A549 (cell line): ENCODE measurements around the gene OR51L1. TPM values are rescaled to one million over a fixed set of nuclear protein-coding genes. Genes with fewer than 3 reads are reported as not detected.

Experiments used
- ATAC-seq, 2 experiments: fragments of 200-7000 bp in 1 of 2; fragments of >200 bp in 1 of 2; cut with Nextera tagmentation in 1 of 2; cut with Tn5 transposase in 1 of 2; 3 replicates each; pipeline versions ENCODE4 v1.8.0 to v1.9.1; 2018 to 2020; ENCODE audit warnings: mild to moderate bottlenecking in 1 of 2, moderate library complexity in 1 of 2
- CTCF ChIA-PET: fragments of 300-600 bp; sonication (Branson Sonifier 250); formaldehyde crosslinking; extraction: SDS; loops from one replicate; lab custom pipeline; 2021; ENCODE audit warnings: antibody characterized with exemption, inconsistent platforms; lab: Yijun Ruan, JAX
- POLR2A ChIA-PET: fragments of 350-600 bp; formaldehyde crosslinking; extraction: SDS; loops from one replicate; lab custom pipeline; 2021; ENCODE audit warnings: antibody characterized with exemption, inconsistent platforms; lab: Yijun Ruan, JAX
- DNase-seq, 2 experiments: peaks; one replicate each; pipeline versions ENCODE4 v3.0.0 to v3.0.0-alpha.2; 2011 to 2016; ENCODE audit warnings: low read depth in 1 of 2, low spot score in 1 of 2
- FAIRE-seq: peaks from 2 replicates; lab custom pipeline; 2011; peaks lifted over from hg19 to GRCh38; lab: Jason Lieb, UNC
- H3K27ac ChIP-seq, 2 experiments: fragments of >200 bp; sonication (Bioruptor Twin); formaldehyde crosslinking; 3 replicates each; pipeline ENCODE4 v1.5.1; 2016 to 2017
- H3K4me1 ChIP-seq: fragments of >200 bp; sonication (Bioruptor Twin); formaldehyde crosslinking; 3 replicates; pipeline ENCODE4 v1.6.1; 2016
- H3K4me2 ChIP-seq: fragments of >200 bp; sonication (Bioruptor Twin); formaldehyde crosslinking; 3 replicates; pipeline ENCODE4 v1.6.1; 2016
- H3K4me3 ChIP-seq: fragments of >200 bp; sonication (Bioruptor Twin); formaldehyde crosslinking; 3 replicates; pipeline ENCODE4 v1.5.1; 2016
- H3K9me3 ChIP-seq: fragments of >200 bp; sonication (Bioruptor Twin); formaldehyde crosslinking; 3 replicates; pipeline ENCODE4 v1.6.1; 2016
- ATOH8 ChIP-seq: fragments of 250-450 bp; sonication (Bioruptor Pico); IDR thresholded peaks from 2 replicates; pipeline ENCODE4 v1.5.0; 2020; ENCODE audit warnings: low read depth, mild to moderate bottlenecking, moderate library complexity
- BCL3 ChIP-seq: fragments of >200 bp; sonication (Bioruptor Twin); formaldehyde crosslinking; IDR thresholded peaks from 3 replicates; pipeline ENCODE4 v1.6.1; 2016
- BHLHE40 ChIP-seq: IDR thresholded peaks from 2 replicates; pipeline ENCODE4 v1.6.1; 2012; ENCODE audit warnings: low read depth, low read length, inconsistent platforms
- CTCF ChIP-seq: fragments of >200 bp; sonication (Bioruptor Twin); formaldehyde crosslinking; IDR thresholded peaks from 3 replicates; pipeline ENCODE4 v1.5.1; 2016
- EP300 ChIP-seq, 2 experiments: fragments of >200 bp; sonication (Bioruptor Twin); formaldehyde crosslinking; IDR thresholded peaks; 2 replicates in 1 of 2; 3 replicates in 1 of 2; pipeline ENCODE4 v1.6.1; 2016 to 2017
- ESRRA ChIP-seq: fragments of 150-350 bp; IDR thresholded peaks from 2 replicates; pipeline ENCODE4 v1.6.1; 2014; ENCODE audit warnings: mild to moderate bottlenecking, low read length, borderline replicate concordance
- FOSB ChIP-seq: fragments of 250-450 bp; sonication (Bioruptor Pico); IDR thresholded peaks from 2 replicates; pipeline ENCODE4 v1.5.0; 2020; ENCODE audit warnings: mild to moderate bottlenecking, moderate library complexity
- FOSL2 ChIP-seq, 2 experiments: fragments of 450-650 bp in 1 of 2; fragments of >200 bp in 1 of 2; sonication (Bioruptor Twin) in 1 of 2; formaldehyde crosslinking; IDR thresholded peaks; 2 replicates each; pipeline versions ENCODE4 v1.5.0 to v1.6.1; 2016 to 2020; ENCODE audit warnings: mild to moderate bottlenecking in 1 of 2, moderate library complexity in 1 of 2
- GATA3 ChIP-seq: IDR thresholded peaks from 2 replicates; pipeline ENCODE4 v1.6.1; 2012; ENCODE audit warnings: borderline replicate concordance
- HOXA7 ChIP-seq: fragments of 250-450 bp; sonication (Bioruptor Pico); IDR thresholded peaks from 2 replicates; pipeline ENCODE4 v1.5.0; 2020; ENCODE audit warnings: mild to moderate bottlenecking, moderate library complexity
- KDM1A ChIP-seq: fragments of 200-600 bp; sonication (generic); IDR thresholded peaks from 2 replicates; pipeline ENCODE4 v1.6.1; 2016; ENCODE audit warnings: low read depth, mild to moderate bottlenecking
- MAZ ChIP-seq: fragments of 150-350 bp; IDR thresholded peaks from 2 replicates; pipeline ENCODE4 v1.6.1; 2014; ENCODE audit warnings: antibody characterized with exemption, low read depth, low read length, borderline replicate concordance
- NR3C1 ChIP-seq: fragments of >200 bp; sonication (Bioruptor Twin); formaldehyde crosslinking; IDR thresholded peaks from 3 replicates; pipeline ENCODE4 v1.6.1; 2017
- PBX3 ChIP-seq: IDR thresholded peaks from 2 replicates; pipeline ENCODE4 v1.6.1; 2012
- POLR2A ChIP-seq: IDR thresholded peaks from 2 replicates; pipeline ENCODE4 v1.6.1; 2012; ENCODE audit warnings: mild to moderate bottlenecking, low read length
- RAD21 ChIP-seq, 2 experiments: fragments of >200 bp in 1 of 2; sonication (Bioruptor Twin) in 1 of 2; formaldehyde crosslinking in 1 of 2; IDR thresholded peaks in 1 of 2; conservative IDR thresholded peaks in 1 of 2; 2 replicates in 1 of 2; 3 replicates in 1 of 2; pipeline ENCODE4 v1.6.1; 2012 to 2018; ENCODE audit warnings: inconsistent platforms in 1 of 2
- REST ChIP-seq: fragments of 200-600 bp; sonication (generic); IDR thresholded peaks from 2 replicates; pipeline ENCODE4 v1.6.1; 2016; ENCODE audit warnings: antibody characterized with exemption, mild to moderate bottlenecking, moderate library complexity
- RNF2 ChIP-seq: fragments of 200-600 bp; sonication (generic); IDR thresholded peaks from 2 replicates; pipeline ENCODE4 v1.6.1; 2016; ENCODE audit warnings: low read depth, mild to moderate bottlenecking, antibody characterized with exemption, moderate library complexity, borderline replicate concordance
- SMC3 ChIP-seq: fragments of >200 bp; sonication (Bioruptor Twin); formaldehyde crosslinking; IDR thresholded peaks from 3 replicates; pipeline ENCODE4 v1.6.1; 2018; ENCODE audit warnings: inconsistent platforms
- WGBS: methylation state at CpG from one replicate; pipeline ENCODE4 v1.1.6; 2017; ENCODE audit errors: missing lambda C conversion rate; 5-methylcytosine and 5-hydroxymethylcytosine counted together
- polyA plus RNA-seq, 4 experiments: library from polyadenylated mRNA; depleted of rRNA in 3 of 4; stranded (reverse); fragments of >200 nt; fragmentation: RNase III in 1 of 4; extraction: RNeasy Plus Mini Kit Qiagen cat#74134 plus additional on column Dnase treatment in 1 of 4; gene quantifications; 2 replicates in 3 of 4; 3 replicates in 1 of 4; pipeline ENCODE4 v1.2.3, GENCODE V29; 2011 to 2017

Gene OR51L1
- polyA plus RNA-seq, 2 of the 4 experiments (the other 2 are of a cell fraction), result not detected

- ChIA-PET POLR2A (no interaction called here), CTCF (no interaction called here)
- ATAC-seq (no peak), DNase-seq (no peak), FAIRE-seq (no peak)
- no peaks in the 10 kb centered on the region for H3K4me1 ChIP-seq
- H3K27ac ChIP-seq, result no peak overlapping the region
- no peak overlapping the region for H3K4me3 ChIP-seq
- TF ChIP-seq HOXA7 (CRISPR knock-in tag) (no peak), POLR2A (no peak), REST (no peak), FOSL2 (IDR thresholded peaks at IDR 0.05) (no peak), FOSL2 (CRISPR knock-in tag; IDR thresholded peaks at IDR 0.05) (no peak), ESRRA (no peak), GATA3 (no peak), BHLHE40 (no peak), FOSB (CRISPR knock-in tag) (no peak), SMC3 (no peak), KDM1A (no peak)
- no peak overlapping the region for H3K4me2 ChIP-seq
- 29% methylated on average over 4 of the region's 4 CpGs for WGBS
- no peaks in the 10 kb centered on the region for H3K9me3 ChIP-seq
These were observed 37.3 kb upstream of the OR51L1 start for GRCh38 chr11:4957396-4957795.

- POLR2A ChIA-PET, result no interaction called here
- H3K4me2 ChIP-seq, result no peak overlapping the region
- WGBS, result 21% methylated on average over 3 of the region's 3 CpGs
- no peaks in the 10 kb centered on the region for H3K4me1 ChIP-seq
- CTCF ChIA-PET, result no interaction called here
- DNase-seq, result no peak
- no peak overlapping the region for H3K4me3 ChIP-seq
- no peak overlapping the region for H3K27ac ChIP-seq
- H3K9me3 ChIP-seq, result no peaks in the 10 kb centered on the region
- TF ChIP-seq FOSL2 (IDR thresholded peaks at IDR 0.05) (no peak), FOSL2 (CRISPR knock-in tag; IDR thresholded peaks at IDR 0.05) (peak; percentile 69), RAD21 (conservative IDR thresholded peaks at IDR 0.05 in 1 of 2, IDR thresholded peaks at IDR 0.05 in 1 of 2) (no peak)
- ATAC-seq, result no peak
- FAIRE-seq, result no peak
These were observed 33.8 kb upstream of the OR51L1 start for GRCh38 chr11:4960877-4961276.

- TF ChIP-seq BCL3, result no peak
- TF ChIP-seq, all 56 proteins: peak for 0
- CTCF ChIA-PET, result no interaction called here
- WGBS, result 0% methylated on average over 1 of the region's 1 CpG
These were observed 31.8 kb upstream of the OR51L1 start for GRCh38 chr11:4962816-4963215.

GRCh38 chr11:4975436-4975835, 19.2 kb upstream of the OR51L1 start:
- CTCF ChIA-PET, result no interaction called here
- Histone ChIP-seq H3K4me1 (no peaks in the 10 kb centered on the region), H3K27ac (no peak overlapping the region), H3K4me2 (no peak overlapping the region), H3K9me3 (no peaks in the 10 kb centered on the region), H3K4me3 (no peak overlapping the region)
- WGBS, result 17% methylated on average over 5 of the region's 5 CpGs
- FAIRE-seq (no peak), DNase-seq (no peak), ATAC-seq (no peak)
- POLR2A ChIA-PET, result no interaction called here
- TF ChIP-seq EP300 (IDR thresholded peaks at IDR 0.05), result no peak
- no peak for TF ChIP-seq ATOH8 (CRISPR knock-in tag)
- no peak for TF ChIP-seq NR3C1
- no peak for TF ChIP-seq RNF2
- no peak for TF ChIP-seq HOXA7 (CRISPR knock-in tag)
- TF ChIP-seq RAD21 (conservative IDR thresholded peaks at IDR 0.05 in 1 of 2, IDR thresholded peaks at IDR 0.05 in 1 of 2), result no peak
- TF ChIP-seq BCL3, result no peak
- no peak for TF ChIP-seq CTCF
- TF ChIP-seq MAZ, result no peak
- TF ChIP-seq PBX3, result no peak

More at GRCh38 chr11:4962816-4963215, 31.8 kb upstream of the OR51L1 start:
- H3K9me3 ChIP-seq, result no peaks in the 10 kb centered on the region
- POLR2A ChIA-PET, result no interaction called here
- no peaks in the 10 kb centered on the region for H3K4me1 ChIP-seq
- no peak overlapping the region for H3K4me2 ChIP-seq
- DNase-seq (no peak), FAIRE-seq (no peak), ATAC-seq (no peak)
- H3K4me3 ChIP-seq, result no peak overlapping the region
- H3K27ac ChIP-seq, result no peak overlapping the region
